AML-193 (cell line): ENCODE measurements around the gene SLC6A3.

Source experiments
- DNase-seq, 2 experiments: peaks; one replicate each; lab custom pipeline; 2025; lab: John Stamatoyannopoulos, UW

SLC6A3 gene

GRCh38 chr5:1420211-1421195 lies 24.7 kb downstream of the SLC6A3 start:
- DNase-seq: no peak

GRCh38 chr5:1419476-1420210 lies 25.6 kb downstream of the SLC6A3 start:
- no peak for DNase-seq

- DNase-seq: no peak
Measured at GRCh38 chr5:1418921-1419280, 26.3 kb downstream of the SLC6A3 start.

GRCh38 chr5:1418238-1418920 lies 26.9 kb downstream of the SLC6A3 start:
- no peak for DNase-seq

- no peak for DNase-seq
Measured at GRCh38 chr5:1417586-1418225, 27.5 kb downstream of the SLC6A3 start.

GRCh38 chr5:1416856-1417469 lies 28.3 kb downstream of the SLC6A3 start:
- no peak for DNase-seq

- DNase-seq: no peak
Measured at GRCh38 chr5:1415626-1416360, 29.4 kb downstream of the SLC6A3 start.

GRCh38 chr5:1415059-1415425 lies 30.2 kb downstream of the SLC6A3 start:
- DNase-seq: no peak

- DNase-seq: no peak
Measured at GRCh38 chr5:1414311-1415058, 30.8 kb downstream of the SLC6A3 start.

- DNase-seq: no peak
Measured at GRCh38 chr5:1413611-1414241, 31.5 kb downstream of the SLC6A3 start.

GRCh38 chr5:1413211-1413610 lies 32.0 kb downstream of the SLC6A3 start:
- no peak for DNase-seq

GRCh38 chr5:1412621-1413020 lies 32.6 kb downstream of the SLC6A3 start:
- no peak for DNase-seq

- DNase-seq: no peak
Measured at GRCh38 chr5:1412163-1412562, 33.1 kb downstream of the SLC6A3 start.

GRCh38 chr5:1411099-1411498 lies 34.1 kb downstream of the SLC6A3 start:
- no peak for DNase-seq

- no peak for DNase-seq
Measured at GRCh38 chr5:1410156-1411014, 34.9 kb downstream of the SLC6A3 start.

GRCh38 chr5:1409381-1410110 lies 35.7 kb downstream of the SLC6A3 start:
- no peak for DNase-seq

GRCh38 chr5:1406681-1407640 lies 38.3 kb downstream of the SLC6A3 start:
- no peak for DNase-seq
